ENCODE data around the gene ACSL3.
"Not testable (repeated sequence)": the region's sequence is repeated elsewhere in the genome, so short reads cannot be mapped to it uniquely, and the experiment has no call there.

The ACSL3 gene

DNA sequence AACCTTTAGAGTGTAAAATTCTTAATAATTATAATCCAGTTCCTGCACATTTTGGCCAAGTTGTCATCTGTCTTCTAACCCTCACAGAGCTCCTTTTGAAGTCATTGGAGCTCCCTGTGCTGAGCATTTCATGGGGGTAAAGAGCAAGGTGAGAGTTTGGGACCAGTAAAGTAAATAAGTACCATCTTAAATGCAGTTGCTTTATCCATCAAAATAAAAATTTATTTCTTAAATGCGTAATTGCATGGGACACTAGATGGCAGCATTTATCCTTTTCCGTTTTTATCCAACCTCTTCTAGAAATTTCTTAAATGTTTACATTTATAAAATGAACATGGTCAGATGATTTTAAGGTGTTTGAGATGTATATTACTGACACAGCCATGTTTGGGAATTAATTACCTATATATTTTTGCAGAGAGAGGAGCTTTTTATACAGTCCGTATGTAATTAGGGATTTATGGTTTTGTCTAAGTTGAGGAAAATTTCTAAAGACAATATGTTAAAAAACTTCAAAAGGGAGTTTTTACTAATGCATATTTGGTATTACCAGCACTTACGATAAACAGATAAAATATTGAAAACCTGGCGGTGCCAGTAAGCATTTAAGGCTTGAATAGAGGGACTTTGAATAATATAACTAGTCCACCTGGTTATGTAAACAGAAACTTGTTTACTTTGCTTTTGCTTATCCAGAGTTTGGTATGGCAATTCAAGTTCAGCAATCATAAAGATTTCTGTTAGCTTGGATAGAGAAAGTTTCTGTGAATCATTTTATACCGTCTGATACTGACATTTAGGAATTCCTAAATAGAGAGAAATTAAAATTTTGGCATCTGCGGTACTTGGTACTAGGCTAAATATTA lies 54.5 kb downstream of the ACSL3 start:
- no peak for DNase-seq

DNA sequence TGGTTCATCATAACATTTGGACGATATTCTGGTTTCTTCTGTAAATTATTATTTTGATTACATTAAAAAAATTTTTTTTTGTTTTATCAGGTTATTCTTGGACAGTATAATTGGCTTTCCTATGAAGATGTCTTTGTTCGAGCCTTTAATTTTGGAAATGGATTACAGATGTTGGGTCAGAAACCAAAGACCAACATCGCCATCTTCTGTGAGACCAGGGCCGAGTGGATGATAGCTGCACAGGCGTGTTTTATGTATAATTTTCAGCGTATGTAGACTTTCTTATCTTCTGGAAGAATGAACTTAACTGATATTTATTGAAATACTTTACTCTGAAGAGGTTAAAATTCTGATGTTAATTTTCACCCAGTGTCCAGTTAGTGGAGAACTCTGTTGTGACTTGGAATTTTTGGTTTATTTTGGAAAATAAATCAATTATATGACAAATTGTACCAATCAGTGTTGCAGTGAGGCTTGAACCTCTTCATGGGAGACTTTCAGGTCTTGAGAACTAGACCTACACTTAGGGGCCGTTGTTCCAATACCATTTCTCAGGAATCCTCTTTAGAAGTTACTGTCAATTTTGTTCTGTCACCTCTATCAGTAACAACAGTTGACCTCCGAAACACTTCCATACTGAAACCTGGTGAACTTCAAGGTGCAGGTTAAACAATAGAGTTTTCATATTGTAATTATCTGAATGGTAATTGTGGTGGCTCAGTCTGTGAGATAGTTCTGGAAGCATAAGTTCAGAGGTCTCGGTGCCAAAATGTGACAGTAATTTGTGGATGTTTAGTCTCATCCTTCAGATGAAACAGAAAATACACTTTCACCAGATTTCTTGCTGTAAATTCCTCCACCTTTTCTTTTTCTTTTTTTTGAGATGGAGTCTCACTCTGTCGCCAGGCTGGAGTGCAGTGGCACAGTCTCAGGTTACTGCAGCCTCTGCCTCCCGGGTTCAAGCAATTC lies 55.7 kb downstream of the ACSL3 start:
- DNase-seq, result no peak

DNA sequence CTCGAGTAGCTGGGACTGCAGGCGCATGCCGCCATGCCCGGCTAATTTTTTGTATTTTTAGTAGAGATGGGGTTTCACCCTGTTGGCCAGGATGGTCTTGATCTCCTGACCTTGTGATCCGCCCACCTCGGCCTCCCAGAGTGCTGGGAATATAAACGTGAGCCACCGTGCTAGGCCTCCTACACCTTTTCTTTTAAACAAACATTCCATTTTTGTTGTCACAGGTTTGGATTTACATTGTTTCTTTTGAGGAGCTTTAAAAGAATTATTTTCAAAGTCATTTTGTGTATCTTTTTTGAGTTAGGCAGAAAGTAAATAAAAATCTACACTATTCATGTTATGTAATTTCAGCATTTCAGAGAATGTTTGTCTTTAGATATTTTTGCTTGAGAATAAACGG lies 56.4 kb downstream of the ACSL3 start:
- not testable (repeated sequence) for DNase-seq

DNA sequence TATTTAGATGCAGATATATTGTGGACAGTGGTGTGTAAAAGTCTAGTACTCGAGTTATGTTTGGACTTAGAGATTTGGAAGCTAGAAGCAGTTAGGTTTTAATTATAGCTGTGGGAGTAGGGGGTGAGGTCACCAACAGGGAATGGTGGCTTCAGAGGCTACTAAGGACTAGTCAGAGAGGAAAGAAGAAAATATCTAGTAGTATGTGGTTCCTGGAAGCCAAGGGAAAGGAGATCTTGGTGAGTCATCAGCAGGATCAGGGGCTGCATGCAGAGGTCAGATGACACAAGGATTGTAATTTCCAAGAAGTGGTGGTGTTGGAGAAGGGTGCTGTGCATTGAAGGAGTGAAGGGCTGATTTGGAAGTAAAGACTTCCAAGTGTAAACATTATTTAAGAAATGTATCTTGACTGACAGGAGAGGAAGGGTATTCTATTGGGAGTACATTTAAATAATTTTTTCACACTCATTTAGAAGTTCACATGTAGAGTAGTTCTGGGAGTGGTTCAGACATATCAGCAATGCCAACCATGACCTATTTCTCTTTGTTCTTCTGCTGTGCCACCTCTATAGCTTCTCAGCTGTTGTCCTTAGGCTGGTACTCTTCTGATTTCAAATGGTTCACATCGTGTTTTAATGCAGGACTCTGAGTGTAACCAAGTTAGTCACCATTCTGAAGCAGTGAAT lies 59.1 kb downstream of the ACSL3 start:
- no peak for DNase-seq

DNA sequence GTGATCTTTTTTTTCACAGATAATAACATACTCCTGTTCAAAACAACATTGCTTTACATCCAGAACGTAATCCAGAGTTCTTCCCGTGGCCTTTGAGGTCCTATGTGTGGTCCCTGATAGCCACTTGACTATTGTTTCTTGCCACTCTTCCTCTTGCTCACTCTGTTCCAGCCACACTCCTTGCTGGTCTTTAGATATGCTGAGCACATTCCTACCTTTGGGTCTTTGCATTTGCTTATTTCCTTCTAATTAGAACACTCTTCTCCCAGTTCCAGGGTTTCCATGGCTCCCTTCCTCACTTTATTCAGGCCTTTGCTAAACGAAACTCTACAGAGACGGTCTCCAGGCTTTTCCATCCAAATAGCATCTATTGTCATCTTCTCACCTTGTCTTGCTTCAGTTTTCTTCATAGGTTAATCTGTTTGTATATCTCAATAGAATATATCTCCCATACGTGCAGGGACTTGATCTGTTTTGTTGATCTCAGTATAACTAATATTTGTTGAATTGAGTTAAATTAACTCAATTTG lies 59.9 kb downstream of the ACSL3 start:
- no peak for DNase-seq

DNA sequence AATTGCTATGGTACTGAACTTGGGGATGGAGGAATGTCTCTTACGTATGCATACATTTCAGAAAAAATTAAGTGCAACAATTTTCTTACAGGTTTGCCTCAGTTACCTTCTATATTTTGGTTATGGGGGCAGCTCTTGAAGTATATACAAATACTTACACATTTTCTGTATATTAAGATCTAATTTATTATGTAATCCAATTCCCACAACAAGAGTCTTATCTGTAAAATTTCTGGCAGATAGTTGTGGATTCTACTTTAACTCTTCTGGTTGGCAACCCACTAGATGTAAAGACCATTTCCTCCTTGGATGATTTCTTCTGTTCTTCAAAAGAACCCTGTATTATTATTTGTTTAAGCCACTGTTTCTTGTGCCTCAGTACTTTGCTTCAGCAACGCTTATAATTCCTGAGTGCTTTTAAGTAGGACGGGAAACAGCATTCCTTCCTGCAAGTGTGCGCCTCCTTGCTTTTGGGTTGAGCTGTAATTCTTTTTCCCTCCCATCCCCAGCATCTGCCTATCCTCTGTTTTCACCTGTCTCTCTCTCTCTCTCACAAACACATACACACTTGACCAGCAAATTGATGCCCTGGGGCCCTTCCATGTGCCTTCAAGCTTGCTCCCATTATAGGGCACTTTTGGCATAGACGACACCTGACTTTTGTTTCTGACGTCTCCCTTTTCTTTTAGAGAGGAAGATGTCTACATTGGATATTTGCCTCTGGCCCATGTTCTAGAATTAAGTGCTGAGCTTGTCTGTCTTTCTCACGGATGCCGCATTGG lies 61.4 kb downstream of the ACSL3 start:
- DNase-seq, result no peak

DNA sequence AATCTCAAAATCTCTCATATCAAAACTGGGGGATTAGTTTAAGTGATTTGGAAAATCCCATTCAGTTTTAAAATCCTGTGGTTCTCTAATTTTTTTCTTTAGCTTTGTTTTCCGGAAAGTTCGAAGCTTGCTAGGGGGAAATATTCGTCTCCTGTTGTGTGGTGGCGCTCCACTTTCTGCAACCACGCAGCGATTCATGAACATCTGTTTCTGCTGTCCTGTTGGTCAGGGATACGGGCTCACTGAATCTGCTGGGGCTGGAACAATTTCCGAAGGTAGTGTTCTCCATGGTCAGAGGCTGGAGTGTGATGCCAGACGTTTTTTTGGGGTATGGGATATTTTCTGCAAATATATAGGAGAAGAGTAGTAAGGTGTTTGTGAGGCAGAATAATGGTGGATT lies 66.1 kb downstream of the ACSL3 start:
- no peak for DNase-seq

DNA sequence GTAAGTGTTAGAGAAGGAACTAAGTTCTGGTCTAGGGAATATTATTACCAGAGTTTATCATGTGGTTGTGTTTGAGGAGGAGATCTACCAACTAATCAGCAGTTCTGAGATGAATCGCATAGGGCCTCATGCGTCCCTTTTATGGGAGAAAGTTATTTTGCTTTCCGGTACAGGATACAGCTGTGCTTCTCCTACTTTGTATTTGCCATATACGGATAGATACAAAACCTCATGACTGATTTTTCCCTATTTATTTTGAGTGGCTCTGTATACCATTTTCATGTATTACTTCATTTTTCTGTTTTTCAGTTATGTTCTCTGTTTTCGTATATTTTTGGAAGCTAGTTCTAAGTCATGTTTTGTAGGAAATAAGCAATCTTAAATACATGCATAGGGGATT lies 66.8 kb downstream of the ACSL3 start:
- DNase-seq, result no peak

DNA sequence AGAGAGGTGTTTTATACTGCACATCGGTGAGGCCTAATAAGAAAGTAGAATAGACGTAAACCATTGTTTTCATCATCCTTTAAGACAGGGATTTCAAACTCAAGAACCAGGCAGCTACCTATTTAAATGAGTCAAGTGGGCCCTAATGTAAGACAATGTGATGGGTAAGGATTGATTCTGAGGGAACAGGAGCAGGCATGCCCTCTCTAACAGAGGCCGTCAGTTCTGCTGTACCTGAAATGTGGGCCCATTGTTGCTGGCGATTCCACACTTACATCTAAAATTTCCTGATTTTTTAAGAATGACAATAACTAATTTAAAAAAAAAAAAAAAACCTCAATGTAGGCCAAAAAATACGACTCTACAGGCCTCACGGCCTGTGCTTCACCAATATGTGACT lies 67.5 kb downstream of the ACSL3 start:
- no peak for DNase-seq

DNA sequence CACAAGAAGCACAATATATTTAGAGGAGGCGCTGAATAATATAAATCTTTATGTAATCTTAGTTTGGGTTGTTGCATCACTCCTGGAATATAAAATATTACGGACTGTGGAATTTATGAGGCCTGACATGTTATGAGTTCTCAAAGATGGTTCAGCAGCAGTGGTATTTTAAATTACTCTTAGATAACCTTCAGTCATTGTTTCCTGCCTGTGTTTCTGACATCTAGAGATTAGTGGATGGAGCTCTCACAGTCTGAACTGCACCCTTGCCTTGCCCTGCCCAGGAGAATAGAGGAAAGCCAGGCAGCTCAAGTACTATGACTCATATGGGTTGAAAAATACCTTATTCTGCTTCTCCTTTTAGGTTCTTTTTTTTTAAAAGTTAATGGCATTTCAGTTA lies 70.0 kb downstream of the ACSL3 start:
- no peak for DNase-seq

DNA sequence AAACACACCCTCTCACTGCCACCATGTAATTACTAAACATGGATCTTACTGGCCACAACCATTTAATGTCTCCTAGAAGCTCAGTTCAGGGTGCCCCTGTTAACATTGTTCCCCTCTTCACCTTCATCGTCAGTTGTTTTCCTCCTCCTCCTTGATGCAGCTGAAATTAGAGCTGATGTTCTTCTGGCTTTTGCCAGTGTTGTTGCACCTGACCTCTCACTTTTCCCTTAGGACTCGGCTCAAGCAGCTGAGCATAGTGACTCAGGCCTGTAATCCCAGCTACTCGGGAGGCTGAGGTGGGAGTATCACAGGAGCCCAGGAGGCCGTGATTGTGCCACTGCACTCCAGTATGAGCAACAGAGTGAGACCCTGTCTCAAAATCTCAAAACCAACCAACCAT lies 70.8 kb downstream of the ACSL3 start:
- no peak for DNase-seq

DNA sequence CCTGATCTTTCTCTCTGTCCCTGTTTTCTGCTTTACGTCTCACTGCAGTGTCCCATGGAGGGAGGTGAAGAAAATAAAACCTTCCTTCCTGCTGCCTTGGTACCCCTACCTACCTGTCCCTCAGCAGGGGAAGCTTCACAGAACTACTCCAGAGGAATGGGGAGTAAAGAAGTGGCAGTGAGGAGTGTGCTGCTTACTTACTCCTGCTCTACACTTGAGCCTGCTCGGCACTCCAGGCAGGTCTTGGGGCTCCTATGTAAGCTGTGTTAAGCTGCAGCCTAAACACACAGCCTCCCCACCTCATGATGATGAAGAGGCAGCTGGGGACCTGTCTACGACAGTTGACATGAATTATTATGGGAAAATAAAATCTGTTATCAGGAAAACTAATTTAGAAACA lies 72.6 kb downstream of the ACSL3 start:
- DNase-seq, result no peak

DNA sequence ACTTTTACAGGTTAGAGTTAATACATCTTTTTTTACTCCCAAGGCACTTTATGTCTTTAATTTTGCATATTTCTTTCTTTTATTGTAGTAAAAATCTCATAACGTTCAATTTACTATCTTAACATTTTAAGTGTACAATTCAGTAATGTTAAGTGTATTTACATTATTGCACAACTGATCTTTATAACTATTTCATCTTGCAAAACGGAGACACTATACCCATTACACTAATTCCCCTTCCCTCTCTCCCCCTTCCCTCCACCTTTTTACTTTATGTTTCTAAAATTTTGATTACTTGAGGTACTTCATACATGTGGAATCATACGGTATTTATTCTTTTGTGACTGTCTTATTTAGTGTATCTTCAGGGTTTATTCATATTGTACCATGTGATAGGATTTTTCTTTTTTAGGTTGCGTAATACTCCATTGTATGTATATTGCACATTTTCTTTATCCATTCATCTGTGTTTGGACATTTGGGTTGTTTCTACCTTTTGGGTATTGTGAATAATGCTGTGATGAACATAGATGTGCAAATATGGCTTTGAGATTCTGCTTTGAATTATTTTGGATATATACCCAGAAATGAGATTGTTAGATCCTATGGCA lies 75.0 kb downstream of the ACSL3 start:
- DNase-seq, result no peak

DNA sequence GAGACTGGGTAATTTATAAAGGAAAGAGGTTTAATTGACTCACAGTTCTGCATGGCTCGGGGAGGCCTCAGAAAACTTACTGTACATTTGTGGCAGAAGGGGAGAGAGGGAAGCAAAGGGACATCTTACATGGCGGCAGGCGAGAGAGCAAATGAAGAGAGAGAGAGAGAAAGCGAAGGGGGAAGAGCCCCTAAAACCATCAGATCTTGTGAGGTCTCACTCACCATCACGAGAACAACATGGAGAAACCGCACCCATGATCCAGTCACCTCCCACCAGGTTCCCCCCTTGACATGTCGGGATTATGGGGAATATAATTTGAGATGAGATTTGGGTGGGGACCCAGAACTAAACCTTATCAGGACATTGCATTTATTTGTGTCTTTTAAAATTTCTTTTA lies 75.9 kb downstream of the ACSL3 start:
- no peak for DNase-seq

DNA sequence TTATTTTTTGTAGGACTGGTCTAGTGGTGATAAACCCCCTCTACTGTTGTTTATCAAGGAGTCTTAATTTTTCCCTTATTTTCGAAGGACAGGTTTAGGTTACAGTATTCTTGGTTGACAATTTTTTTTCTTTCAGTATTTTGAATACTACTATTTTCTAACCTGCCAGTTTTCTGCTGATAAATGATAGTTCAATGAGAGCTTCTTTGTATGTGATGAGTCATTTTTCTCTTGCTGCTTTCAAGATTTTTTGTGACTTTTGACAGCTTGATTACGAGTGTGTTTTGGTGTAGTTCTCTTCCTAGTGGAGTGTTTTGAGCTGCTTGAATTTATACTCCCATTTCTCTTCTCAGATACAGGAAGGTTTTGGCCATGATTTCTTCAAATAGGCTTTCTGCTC lies 77.5 kb downstream of the ACSL3 start:
- no peak for DNase-seq

DNA sequence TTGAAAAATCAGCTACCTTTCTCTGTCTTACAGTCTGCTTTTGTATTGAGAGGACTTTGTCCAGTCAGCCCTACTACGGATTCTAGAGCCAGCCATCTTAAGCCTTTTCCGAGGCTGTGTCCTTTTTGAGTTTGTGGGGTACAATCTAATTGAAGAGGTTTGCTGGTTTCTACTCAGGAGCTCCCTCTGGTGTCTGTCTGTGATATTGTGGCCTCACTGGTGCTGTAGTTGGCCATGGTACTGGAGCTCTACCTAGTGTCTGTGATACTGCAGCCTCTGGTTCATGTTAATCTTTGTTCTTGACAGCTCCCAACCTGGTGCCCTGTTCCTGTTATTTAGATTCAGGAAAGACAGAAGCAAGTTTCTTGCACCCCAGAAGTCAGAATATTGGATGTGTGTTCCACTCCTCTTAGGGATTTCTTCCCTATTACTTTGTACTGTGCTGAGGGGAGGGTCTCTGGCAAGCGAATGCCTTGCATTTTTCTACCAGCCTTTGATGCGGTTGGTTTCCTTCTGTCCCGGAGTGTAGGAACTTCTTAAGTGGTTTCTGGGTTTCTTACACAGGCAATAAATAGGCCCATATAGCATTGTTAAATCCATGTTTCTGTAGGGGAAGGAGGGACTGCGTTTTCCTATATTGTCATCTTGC lies 78.5 kb downstream of the ACSL3 start:
- DNase-seq, result peak; percentile 53

DNA sequence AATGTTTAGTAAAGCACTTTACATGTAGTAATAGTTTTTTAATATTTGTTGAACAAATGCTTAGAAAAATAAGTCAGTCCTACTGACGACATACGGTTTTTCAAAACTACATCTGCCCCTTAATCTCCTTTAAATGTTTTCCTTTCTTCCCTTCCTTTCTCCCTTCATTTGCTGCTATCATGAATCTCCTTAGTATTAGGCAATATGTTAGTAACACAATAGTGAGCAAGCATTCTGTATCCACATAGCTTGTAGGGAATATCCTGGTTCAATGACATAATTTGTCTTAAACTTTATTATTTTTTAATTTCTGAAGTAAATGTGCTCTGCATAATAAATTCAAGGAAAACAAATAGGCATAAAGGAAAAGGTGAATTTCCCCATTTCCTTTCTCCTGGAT lies 79.1 kb downstream of the ACSL3 start:
- no peak for DNase-seq

DNA sequence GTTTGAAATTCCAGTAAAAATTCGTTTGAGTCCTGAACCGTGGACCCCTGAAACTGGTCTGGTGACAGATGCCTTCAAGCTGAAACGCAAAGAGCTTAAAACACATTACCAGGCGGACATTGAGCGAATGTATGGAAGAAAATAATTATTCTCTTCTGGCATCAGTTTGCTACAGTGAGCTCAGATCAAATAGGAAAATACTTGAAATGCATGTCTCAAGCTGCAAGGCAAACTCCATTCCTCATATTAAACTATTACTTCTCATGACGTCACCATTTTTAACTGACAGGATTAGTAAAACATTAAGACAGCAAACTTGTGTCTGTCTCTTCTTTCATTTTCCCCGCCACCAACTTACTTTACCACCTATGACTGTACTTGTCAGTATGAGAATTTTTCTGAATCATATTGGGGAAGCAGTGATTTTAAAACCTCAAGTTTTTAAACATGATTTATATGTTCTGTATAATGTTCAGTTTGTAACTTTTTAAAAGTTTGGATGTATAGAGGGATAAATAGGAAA lies 80.7 kb downstream of the ACSL3 start:
- DNase-seq, result no peak

DNA sequence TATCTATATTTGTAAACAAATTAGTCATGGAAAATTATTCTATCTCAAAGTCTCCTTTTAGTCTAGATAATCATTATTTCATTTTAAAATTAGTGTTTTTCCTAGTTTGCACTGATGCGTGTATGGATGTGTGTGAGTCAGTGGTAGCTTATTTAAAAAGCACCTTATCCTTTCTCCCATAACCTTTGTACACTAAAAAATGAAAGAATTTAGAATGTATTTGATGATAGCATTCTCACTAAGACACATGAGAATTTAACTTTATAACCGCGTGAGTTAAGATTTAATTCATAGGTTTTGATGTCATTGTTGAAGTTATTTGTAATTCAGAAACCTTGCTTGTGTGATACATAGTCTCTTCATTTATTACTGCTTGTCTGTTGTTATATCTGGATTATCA lies 81.7 kb downstream of the ACSL3 start:
- no peak for DNase-seq

DNA sequence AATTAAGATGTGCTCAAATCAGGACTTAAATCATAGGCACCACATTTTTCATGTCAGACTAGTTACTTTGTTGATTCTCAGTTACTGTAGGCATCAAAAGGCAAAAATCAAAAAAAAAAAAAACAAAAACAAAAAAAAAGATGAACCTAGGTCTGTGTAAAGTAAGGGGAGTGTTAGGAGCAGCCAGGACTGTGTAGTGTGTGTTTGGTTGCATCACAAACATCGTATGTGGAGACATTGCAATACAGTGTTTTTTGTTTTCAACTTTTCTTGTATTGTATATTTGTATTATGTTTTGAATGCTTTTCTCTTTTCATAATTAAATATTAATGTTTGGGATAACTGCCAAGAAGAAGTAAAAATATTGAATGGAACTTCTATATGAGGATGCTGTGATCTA lies 82.1 kb downstream of the ACSL3 start:
- no peak for DNase-seq

DNA sequence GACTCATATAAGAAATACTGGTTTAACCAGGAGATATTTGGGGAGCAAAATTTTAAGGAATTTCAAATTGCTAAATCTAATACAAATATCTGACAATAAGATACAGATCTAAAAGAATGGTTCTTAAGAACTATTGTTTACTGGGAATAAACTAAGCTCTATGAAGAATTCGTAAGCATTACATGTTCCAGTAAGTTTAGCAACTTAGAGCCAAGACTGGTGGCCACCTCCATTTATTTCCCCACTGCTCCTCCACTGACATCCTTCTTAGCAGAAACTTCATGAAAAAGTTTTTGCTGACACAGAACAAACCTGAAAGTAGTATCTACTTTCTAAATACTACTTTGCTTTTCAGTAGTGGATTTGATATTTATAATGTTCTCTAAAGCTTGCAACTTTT lies 83.0 kb downstream of the ACSL3 start:
- DNase-seq, result no peak
